Activated T-cell treated with anti-CD3 and anti-CD28 coated beads, Interleukin-2, amount 50 U/mL, for 24 hours (primary cell): ENCODE measurements around the gene ABCA3.

ENCODE experiments used
- DNase-seq: peaks from one replicate; pipeline ENCODE4 v3.0.0-alpha.2; 2020
- H3K27ac Mint-ChIP-seq: 2 replicates; pipeline ENCODE4 v1.8.0; 2020; ENCODE audit warnings: mild to moderate bottlenecking, mixed read lengths
- H3K27me3 Mint-ChIP-seq: 2 replicates; pipeline ENCODE4 v1.8.0; 2020; ENCODE audit warnings: mixed read lengths
- H3K36me3 Mint-ChIP-seq: 2 replicates; pipeline ENCODE4 v1.8.0; 2020; ENCODE audit warnings: low read depth, mixed read lengths
- H3K4me1 Mint-ChIP-seq: 2 replicates; pipeline ENCODE4 v1.8.0; 2020; ENCODE audit warnings: low read depth, mixed read lengths
- H3K4me3 Mint-ChIP-seq: 2 replicates; pipeline ENCODE4 v1.8.0; 2020; ENCODE audit warnings: mild to moderate bottlenecking, moderate library complexity, mixed read lengths
- H3K9me3 Mint-ChIP-seq: 2 replicates; pipeline ENCODE4 v1.8.0; 2020; ENCODE audit warnings: mixed read lengths

Gene ABCA3

DNA sequence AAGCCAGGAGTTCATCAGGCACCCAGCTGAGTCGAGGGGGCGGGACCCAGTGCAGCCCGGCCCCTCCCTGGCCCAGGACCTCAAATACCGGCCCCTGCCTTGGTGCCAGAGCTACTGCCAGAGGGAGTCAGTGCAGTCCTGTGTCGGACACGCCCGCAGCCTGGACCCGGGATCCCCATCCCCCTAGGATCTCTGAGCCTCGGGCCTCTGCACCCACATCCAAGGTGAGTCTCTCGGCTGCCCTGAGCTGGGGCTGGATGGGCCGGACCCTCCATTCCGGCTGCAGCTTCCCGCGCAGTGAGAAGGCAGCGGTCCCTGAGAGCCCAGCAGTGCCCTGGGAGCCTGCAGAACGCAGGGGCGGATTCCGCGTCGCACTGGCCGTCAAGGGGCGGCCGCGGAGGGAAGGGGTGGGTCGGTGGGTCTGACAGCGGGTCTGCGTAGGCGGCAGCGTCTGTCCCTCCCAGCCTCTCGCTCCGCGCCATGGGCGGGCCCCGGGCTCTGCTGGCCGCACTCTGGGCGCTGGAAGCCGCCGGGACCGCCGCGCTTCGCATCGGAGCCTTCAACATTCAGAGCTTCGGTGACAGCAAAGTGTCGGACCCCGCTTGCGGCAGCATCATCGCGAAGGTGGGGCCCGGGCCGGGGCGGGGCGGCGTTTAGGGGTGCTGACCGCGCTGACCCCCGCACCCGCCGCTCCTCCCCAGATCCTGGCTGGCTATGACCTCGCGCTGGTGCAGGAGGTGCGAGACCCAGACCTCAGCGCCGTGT lies 104.0 kb downstream of the ABCA3 start, which contains the start of gene DNASE1L2:
Gene DNASE1L2 (plus strand): TSS at position 108 of the 765 bp plus-strand sequence. CDS start 373 bp downstream, at position 481.
- no peaks in the 10 kb centered on the region for H3K9me3 Mint-ChIP-seq
- peaks cover 3% of the 10 kb centered on the region for H3K27me3 Mint-ChIP-seq
- H3K27ac Mint-ChIP-seq: peak within 1 kb of the TSS; percentile 55
- DNase-seq: peak; percentile 46
- peaks cover 3% of the 10 kb centered on the region for H3K4me1 Mint-ChIP-seq
- peaks cover 49% of the 10 kb centered on the region for H3K36me3 Mint-ChIP-seq
- no peak within 1 kb of the TSS for H3K4me3 Mint-ChIP-seq

DNA sequence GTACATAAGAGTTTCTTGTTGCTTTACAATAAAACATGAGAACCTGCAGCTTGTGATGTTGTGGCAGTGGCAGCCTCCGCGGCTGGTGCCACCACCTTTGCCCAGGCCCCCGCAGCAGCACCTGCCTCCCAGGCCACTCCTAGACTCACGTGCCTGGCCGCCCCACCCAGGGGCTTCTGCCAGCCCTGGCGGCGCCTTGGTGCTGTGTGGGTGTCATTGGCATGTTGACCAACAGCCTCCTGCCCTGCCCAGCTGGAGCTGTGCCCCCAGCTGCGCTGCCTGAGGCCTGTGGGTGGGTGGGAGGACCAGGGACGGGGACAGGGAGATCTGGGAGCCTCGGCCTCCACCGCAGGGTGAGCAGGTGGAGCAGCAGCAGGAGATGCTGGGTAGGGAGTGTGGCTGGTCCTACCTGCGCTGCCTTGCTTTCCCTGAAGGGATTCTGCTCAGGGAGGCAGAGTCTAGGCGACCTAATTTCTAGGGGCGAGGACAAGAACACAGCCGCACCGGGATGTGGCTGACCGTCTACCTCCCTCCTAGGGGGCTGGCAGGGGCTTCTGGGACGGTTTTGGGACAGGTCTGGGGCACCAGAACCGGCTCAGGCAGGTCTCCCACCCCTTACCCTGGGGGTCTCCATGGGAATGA lies 104.7 kb downstream of the ABCA3 start:
- peaks cover 53% of the 10 kb centered on the region for H3K36me3 Mint-ChIP-seq
- H3K9me3 Mint-ChIP-seq: no peaks in the 10 kb centered on the region
- H3K4me1 Mint-ChIP-seq: peaks cover 3% of the 10 kb centered on the region
- DNase-seq: no peak
- no peak overlapping the region for H3K4me3 Mint-ChIP-seq
- H3K27me3 Mint-ChIP-seq: peaks cover 3% of the 10 kb centered on the region
- H3K27ac Mint-ChIP-seq: no peak overlapping the region

DNA sequence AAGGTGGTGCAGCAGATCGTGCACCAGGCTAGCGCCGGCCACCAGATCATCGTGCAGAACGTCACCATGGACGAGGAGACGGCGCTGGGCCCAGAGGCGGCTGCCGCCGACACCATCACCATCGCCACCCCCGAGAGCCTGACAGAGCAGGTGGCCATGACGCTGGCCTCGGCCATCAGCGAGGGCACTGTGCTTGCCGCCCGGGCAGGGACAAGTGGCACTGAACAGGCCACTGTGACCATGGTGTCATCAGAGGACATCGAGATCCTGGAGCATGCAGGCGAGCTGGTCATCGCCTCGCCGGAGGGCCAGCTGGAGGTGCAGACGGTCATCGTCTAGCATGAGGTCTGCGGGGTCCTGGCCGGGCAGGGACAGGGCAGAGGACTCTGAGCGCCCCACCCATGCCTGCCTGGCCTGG lies 105.3 kb downstream of the ABCA3 start:
- DNase-seq: no peak
- Mint-ChIP-seq H3K36me3 (peaks cover 58% of the 10 kb centered on the region), H3K4me1 (peaks cover 3% of the 10 kb centered on the region), H3K9me3 (no peaks in the 10 kb centered on the region), H3K4me3 (no peak overlapping the region), H3K27ac (peak overlapping the region; percentile 55), H3K27me3 (peaks cover 3% of the 10 kb centered on the region)

DNA sequence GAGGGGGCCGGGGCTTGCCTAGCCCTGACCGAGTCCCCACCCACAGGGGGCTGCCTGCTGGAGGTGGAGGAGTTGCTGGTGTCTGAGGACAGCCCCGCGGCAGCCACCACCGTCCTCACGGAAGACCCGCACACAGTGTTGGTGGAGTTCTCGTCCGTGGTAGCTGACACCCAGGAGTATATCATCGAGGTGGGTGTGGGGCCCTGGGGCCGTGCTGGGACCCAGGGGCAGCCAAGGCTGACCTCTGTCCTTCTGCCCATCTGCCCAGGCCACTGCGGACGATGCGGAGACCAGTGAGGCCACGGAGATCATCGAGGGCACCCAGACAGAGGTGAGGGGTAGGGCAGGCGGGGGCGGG lies 105.7 kb downstream of the ABCA3 start:
- no peak overlapping the region for H3K27ac Mint-ChIP-seq
- peaks cover 3% of the 10 kb centered on the region for H3K4me1 Mint-ChIP-seq

DNA sequence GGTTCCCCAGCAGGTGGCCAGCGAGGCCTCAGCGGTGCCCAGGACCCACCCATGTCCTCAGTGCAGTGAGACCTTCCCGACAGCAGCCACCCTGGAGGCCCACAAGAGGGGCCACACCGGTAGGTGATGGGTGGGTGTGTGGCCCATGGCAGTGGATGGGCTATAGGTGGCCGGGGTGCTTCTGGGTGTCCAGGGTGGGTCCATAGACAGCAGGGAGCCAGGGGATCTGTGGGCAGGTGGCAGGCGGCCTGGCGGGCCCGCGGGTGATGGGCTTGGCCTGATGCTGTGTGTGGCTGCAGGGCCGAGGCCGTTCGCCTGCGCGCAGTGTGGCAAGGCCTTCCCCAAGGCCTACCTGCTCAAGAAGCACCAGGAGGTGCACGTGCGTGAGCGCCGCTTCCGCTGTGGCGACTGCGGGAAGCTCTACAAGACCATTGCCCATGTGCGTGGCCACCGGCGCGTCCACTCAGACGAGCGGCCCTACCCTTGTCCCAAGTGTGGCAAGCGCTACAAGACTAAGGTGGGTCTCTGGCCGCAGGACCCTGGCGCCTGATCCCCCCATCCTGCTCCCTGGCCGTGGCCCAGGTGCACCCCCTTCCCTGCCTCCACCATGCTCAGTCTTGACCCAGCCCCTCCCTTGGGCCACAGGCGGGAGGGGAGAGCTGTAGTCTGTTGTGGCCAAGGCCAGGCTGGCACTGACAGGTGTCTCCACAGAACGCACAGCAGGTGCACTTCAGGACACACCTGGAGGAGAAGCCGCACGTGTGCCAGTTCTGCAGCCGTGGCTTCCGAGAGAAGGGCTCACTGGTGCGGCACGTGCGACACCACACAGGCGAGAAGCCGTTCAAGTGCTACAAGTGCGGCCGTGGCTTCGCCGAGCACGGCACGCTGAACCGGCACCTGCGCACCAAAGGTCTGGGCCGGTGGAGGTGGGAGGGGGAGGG lies 106.4 kb downstream of the ABCA3 start:
- no peak overlapping the region for H3K4me3 Mint-ChIP-seq
- no peaks in the 10 kb centered on the region for H3K9me3 Mint-ChIP-seq
- peaks cover 61% of the 10 kb centered on the region for H3K36me3 Mint-ChIP-seq
- H3K27me3 Mint-ChIP-seq: peaks cover 3% of the 10 kb centered on the region
- peaks cover 3% of the 10 kb centered on the region for H3K4me1 Mint-ChIP-seq
- H3K27ac Mint-ChIP-seq: peak overlapping the region; percentile 11
- DNase-seq: no peak

More for the DNA sequence above, 105.7 kb downstream of the ABCA3 start:
- DNase-seq: no peak
- H3K9me3 Mint-ChIP-seq: no peaks in the 10 kb centered on the region
- peaks cover 61% of the 10 kb centered on the region for H3K36me3 Mint-ChIP-seq
- H3K4me3 Mint-ChIP-seq: no peak overlapping the region
- peaks cover 3% of the 10 kb centered on the region for H3K27me3 Mint-ChIP-seq

DNA sequence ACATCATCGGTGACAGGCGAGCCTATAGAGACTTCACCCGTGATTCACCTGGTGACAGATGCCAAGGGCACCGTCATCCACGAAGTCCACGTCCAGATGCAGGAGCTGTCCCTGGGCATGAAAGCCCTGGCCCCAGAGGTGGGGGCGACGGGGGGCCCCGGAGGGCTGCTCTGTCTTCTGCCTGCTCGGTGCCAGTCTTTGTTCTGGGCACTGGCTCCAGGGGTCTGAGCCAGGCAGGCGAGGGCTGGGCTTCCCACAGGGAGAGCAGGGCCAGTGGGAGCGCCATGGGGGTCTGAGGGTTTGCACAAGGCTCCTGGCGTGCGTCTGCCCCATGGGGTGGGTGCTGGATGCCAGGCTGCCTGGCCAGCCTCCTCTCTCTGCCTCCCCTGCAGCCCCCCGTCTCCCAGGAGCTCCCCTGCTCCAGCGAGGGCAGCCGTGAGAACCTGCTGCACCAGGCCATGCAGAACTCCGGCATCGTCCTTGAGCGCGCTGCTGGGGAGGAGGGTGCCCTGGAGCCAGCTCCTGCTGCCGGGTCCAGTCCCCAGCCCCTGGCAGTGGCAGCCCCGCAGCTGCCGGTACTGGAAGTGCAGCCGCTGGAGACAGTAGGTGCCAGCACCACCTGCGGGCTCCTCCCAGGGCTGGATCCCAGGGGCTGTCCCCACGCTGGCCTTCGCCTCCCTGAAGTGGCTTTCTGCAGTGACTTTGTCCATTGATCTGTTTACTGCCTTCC lies 107.3 kb downstream of the ABCA3 start:
- Mint-ChIP-seq H3K4me3 (no peak overlapping the region), H3K9me3 (no peaks in the 10 kb centered on the region), H3K27me3 (peaks cover 3% of the 10 kb centered on the region), H3K4me1 (peaks cover 3% of the 10 kb centered on the region), H3K27ac (no peak overlapping the region), H3K36me3 (peaks cover 65% of the 10 kb centered on the region)
- DNase-seq: no peak

DNA sequence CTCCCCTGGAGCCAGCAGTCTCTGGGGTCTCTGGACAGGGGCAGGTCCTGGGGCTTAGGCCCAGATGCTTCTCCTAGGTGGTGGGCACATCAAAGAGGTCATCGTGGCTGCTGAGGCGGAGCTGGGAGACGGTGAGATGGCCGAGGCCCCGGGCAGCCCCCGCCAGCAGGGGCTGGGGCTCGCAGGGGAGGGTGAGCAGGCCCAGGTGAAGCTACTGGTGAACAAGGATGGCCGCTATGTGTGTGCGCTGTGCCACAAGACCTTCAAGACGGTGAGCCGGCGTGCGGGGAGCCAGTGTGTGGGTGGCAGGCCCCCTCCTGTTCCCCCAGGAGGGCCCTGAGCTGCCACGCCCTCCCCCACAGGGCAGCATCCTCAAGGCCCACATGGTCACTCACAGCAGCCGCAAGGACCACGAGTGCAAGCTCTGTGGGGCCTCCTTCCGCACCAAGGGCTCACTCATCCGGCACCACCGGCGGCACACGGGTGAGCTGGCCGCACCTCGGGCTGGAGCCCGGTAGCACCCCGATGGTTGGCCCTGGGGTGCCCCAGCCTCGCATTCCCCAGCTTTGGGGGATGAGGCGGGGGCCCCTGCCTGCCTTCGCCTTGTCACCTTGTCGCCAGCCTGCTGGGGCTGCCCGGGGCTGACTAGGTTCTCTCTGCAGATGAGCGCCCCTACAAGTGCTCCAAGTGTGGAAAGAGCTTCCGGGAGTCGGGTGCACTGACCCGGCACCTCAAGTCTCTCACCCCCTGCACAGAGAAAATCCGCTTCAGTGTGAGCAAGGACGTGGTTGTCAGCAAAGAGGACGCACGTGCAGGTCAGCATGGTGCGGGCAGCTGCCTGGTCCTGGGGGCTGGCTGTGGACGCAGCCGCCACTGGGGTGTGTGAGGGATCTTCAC lies 108.2 kb downstream of the ABCA3 start:
- Mint-ChIP-seq H3K27me3 (peaks cover 3% of the 10 kb centered on the region), H3K4me1 (peaks cover 3% of the 10 kb centered on the region), H3K27ac (no peak overlapping the region), H3K36me3 (peaks cover 71% of the 10 kb centered on the region), H3K4me3 (no peak overlapping the region), H3K9me3 (no peaks in the 10 kb centered on the region)
- DNase-seq: no peak

DNA sequence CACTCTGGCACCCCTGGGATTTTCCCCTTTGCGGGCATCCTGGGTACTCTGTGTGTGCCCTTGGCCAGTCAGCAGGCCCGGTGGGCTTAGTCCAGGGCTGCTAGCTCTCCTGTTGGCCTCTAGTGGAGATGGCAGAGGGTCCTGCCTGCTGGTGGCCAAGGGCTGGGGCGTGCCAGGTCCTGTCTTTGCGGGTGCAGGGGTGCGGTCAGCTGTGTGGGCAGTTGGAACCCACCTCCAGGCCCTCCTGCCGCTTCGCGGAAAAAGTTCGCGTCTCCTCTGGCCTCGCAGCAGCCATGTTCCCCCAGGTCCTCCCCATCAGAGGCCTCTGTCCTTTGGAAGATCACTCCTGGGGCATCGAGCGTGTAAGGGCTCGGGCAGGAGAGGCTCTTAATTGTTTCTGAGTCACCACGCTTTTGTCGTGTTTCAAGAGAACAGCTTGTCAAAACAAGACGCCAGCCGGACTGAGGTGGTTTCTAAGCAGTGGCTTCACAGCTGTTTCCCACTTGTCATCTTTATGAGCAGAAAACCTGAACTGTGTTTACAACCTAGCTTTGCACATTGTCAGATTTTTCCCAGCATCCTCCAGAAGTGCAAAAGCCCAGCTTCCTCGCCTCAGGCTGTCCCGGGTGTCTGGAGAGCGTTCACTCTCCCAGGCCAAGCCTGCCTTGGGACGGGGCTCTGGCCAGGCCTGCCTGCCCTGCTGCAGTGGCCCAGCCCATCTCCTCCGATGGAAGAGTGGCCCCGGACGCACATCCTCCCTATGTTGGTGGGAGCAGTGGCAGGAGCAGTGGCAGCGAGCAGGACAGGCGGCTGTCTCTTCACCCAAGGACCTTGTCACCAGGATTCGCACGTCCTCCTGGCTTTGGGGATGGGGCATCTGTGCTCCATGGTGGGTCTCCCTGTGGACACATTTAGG lies 109.3 kb downstream of the ABCA3 start:
- no peaks in the 10 kb centered on the region for H3K9me3 Mint-ChIP-seq
- H3K36me3 Mint-ChIP-seq: peaks cover 78% of the 10 kb centered on the region
- peaks cover 8% of the 10 kb centered on the region for H3K4me1 Mint-ChIP-seq
- H3K4me3 Mint-ChIP-seq: no peak overlapping the region
- no peak overlapping the region for H3K27ac Mint-ChIP-seq
- no peak for DNase-seq
- H3K27me3 Mint-ChIP-seq: peaks cover 3% of the 10 kb centered on the region

DNA sequence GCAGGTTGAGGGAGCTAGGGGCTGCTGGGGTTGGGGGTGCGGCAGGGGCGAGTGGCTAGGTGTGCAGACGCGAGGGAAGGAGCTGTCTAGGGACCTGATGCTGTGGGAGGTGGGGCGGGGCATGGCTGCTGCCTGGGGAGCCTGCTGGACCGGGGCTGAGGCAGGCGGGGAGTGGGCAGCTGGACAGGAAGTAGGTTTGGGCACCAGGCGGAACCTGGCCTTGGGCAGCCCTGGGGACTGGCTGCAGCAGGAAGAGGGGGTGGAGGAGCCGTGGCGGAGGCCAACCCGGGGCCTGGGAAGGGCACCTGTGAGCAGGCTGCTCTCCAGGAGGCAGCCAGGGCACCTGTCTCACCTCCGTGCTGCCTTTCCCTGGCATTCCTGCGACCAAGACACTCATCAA lies 110.2 kb downstream of the ABCA3 start:
- Mint-ChIP-seq H3K27ac (no peak overlapping the region), H3K4me3 (no peak overlapping the region), H3K27me3 (peaks cover 1% of the 10 kb centered on the region)

DNA sequence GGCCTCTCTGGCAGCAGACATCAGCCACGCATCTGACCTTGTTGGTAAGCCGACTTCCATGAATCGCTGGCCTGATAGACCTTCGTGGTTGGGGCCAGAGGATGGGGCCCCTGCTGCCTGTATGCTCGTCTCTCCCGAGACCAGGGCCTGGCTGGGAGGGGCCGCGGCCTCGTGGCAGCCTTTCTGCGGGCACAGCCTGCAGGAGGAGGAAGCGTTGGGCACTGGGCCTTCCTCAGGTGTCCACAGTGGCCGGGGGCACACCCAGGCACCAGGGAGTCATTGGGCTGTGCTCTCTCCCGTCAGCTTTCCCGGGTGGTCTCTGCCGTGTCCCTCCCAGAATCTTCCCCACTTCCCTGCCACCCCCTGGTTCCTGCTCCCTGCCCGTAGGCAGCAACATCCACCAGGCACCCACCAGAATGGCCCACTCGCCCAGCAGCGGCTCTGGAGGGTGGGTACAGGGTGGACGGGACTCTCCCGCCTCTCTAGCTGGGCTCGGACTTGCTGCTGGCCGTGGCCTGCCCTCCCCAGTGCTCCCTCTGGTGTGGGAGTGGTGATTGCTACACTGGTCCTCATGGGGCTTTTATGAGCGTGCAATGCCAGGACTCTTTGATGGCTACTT lies 110.8 kb downstream of the ABCA3 start:
- H3K36me3 Mint-ChIP-seq: peaks cover 69% of the 10 kb centered on the region
- no peak overlapping the region for H3K4me3 Mint-ChIP-seq
- H3K9me3 Mint-ChIP-seq: no peaks in the 10 kb centered on the region
- DNase-seq: no peak
- H3K27me3 Mint-ChIP-seq: no peaks in the 10 kb centered on the region
- H3K27ac Mint-ChIP-seq: no peak overlapping the region
- peaks cover 16% of the 10 kb centered on the region for H3K4me1 Mint-ChIP-seq

More for the DNA sequence above, 110.2 kb downstream of the ABCA3 start:
- Mint-ChIP-seq H3K36me3 (peaks cover 76% of the 10 kb centered on the region), H3K9me3 (no peaks in the 10 kb centered on the region), H3K4me1 (peaks cover 12% of the 10 kb centered on the region)
- DNase-seq: no peak

DNA sequence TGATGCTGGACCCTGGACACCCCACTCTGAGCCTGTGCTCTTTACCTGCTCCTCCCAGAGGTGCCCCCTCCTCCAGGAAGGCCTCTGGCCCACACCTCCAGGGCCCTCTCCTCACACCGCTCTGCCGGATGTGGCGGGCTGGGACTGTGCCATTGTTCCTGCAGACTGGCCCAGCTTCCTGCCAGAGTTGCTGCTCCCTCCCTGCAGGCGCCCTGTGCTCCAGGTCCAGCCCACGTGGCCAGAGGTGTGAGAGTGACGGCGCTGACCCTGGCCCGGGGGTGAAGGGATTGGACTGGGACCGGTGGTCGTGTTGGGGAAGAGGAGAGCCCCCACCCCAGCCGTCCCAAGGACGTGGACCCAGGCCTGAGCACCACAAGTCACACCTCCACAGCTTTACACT lies 111.4 kb downstream of the ABCA3 start:
- Mint-ChIP-seq H3K9me3 (no peaks in the 10 kb centered on the region), H3K27ac (no peak overlapping the region), H3K4me3 (no peak overlapping the region), H3K27me3 (no peaks in the 10 kb centered on the region), H3K4me1 (peaks cover 21% of the 10 kb centered on the region), H3K36me3 (peaks cover 66% of the 10 kb centered on the region)
- no peak for DNase-seq

DNA sequence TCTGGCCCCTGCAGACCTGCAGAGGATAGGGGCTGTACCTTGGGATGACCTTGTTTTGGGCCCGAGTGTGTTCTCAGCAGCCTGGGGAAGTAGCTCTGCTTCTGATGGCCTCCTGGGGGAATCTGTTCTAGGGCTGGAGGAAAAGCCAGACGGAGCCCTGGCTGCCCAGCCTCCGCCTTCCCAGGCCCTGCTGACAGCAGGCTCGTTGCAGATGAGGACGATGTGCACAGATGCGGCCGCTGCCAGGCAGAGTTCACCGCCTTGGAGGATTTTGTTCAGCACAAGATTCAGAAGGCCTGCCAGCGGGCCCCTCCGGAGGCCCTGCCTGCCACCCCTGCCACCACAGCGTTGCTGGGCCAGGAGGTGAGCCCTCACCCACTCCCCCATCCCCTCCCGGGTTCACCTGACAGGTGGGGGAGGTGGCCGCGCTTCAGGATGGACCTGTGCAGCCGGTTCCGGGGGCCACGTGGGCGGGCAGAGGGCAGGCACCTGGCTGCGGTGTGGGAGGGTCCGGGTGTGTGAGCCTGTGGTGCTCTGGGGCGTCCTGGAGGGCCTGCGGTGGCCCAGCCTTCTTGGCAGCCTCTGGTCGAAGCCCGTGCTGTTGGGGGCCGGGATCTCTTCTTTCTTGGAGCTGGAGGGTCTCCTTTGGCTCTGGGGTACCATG lies 112.2 kb downstream of the ABCA3 start:
- no peak for DNase-seq
- Mint-ChIP-seq H3K4me3 (no peak overlapping the region), H3K9me3 (no peaks in the 10 kb centered on the region), H3K36me3 (peaks cover 61% of the 10 kb centered on the region), H3K27me3 (no peaks in the 10 kb centered on the region), H3K4me1 (peaks cover 21% of the 10 kb centered on the region), H3K27ac (no peak overlapping the region)
